Left renal pelvis (tissue), 4 donors: Measurements from ENCODE around the gene SFXN5. TPM values are rescaled to one million over a fixed set of nuclear protein-coding genes. Genes with fewer than 3 reads are reported as not detected.

Experiments
- DNase-seq, 4 donors: peaks; one replicate each; pipeline ENCODE4 v3.0.0-alpha.2; 2013; ENCODE audit warnings: low read depth in 4 of 4, low spot score in 3 of 4
- polyA plus RNA-seq, 4 donors: library from polyadenylated mRNA; unstranded; fragments of 120-200 nt; gene quantifications; one replicate each; pipeline ENCODE4 v1.2.1, GENCODE V29; 2013; ENCODE audit not compliant: insufficient read length in 4 of 4

Gene SFXN5
- polyA plus RNA-seq, 4 donors: 8.6 to 32.0 (median 23.4) TPM

DNA sequence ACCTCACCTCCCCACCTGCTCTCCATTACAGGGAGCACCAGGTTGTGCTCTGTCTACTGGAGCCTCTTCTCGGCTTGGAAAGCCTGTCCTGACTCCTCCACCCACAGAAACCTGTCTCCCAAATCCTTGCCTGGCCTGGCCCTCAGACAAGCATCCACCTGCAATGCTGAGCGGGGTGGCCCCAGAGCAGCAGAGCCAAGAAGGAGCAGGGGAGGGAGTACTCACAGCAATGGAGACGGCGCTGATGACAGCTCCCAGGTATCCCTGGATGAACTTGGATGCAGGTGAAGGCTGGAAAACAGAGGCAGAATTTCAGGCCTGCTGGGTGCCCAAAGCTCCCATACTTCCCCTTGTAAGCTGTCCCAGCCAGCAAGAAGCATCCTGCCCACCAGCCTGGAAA lies 72.8 kb downstream of the SFXN5 start:
- DNase-seq: no peak

DNA sequence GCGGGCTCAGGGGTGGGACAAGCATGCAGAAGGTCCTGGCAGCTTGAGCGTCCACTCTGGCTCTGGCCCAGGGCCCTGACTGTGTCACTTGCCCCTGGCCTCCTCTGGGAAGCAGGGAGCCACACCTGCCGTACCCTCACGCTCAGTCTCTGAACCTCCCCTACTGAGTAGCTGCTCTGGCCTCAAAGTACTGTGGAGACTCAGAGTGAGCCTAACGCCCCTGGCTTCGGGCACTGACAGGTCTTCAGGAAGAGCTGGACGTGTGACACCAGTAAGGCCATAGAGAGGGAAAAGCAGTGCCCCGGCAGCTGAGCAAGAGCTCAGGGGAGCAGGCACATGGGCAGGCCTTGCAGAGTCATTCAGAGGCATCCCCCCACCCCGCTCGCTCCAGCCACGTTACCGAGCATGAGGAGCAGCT lies 73.3 kb downstream of the SFXN5 start:
- no peak for DNase-seq

DNA sequence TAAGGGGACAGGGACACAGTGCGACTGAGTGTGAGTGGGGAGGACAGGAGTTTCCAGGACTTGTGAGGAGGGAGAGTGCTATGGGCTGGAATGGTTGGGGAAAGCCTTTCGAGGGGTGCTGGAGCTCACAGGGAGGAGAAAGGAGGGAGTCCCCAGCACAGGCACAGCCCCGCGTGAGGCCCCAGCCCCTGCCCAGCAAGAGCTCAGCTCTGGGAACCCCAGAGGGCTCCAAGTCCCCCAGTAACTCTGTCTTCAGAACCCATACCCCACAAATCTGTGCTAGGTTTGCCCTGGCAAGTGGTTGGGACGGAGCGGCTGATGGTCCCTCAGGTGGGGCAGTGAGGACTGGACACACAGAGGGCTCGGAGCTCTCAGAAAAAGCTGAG lies 75.4 kb downstream of the SFXN5 start:
- DNase-seq: no peak

DNA sequence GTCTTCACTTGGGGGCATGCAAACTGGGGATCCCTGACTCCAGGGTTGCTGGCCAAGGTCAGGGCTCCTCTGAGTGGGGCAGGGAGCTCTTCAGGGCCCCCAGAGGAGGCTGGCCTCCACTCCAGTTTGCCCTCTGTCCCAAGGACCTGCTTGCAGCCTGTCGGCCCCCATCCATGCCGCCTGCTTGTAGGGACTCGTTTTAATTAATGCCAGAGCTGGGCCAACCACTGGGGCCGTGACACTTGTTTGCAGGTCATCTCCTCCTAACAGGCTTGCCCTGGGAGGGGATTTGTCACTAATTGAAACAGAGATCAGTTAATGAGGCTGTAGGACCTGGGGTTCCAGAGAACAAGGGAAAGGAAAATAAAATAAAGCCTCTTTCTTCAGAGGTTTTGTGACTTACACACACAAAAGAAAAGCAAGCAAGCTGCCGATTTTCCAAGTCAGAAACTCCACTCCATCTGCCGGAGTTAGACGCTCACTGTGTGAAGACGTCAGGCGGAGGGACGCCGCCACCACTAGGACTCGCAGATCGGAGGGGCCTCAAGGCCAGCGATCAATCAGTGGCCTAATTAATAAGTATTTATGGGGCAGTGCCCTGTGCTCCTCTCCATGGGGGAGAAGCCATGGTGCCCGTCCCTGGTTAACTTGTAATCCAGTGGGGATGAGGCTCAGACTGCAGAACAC lies 75.9 kb downstream of the SFXN5 start:
- no peak for DNase-seq

DNA sequence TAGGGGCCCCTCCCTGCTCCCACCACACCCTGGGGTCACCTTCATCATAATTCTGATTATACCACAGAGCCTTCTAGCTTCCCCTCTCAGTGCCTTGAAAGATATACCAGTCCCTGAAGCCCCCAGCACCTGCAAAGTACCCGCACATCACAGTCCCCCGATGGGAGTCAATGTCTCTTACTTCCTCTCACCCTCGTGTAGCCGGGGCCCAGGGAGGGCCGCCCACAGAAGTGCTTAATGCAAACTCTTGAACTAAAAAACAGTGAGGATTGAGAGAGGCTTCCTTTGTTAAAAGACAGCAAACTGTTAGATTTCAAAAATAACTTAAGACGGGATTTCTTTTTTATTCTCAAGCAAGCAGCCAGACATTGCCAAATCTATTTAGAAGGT lies 76.5 kb downstream of the SFXN5 start:
- no peak for DNase-seq

DNA sequence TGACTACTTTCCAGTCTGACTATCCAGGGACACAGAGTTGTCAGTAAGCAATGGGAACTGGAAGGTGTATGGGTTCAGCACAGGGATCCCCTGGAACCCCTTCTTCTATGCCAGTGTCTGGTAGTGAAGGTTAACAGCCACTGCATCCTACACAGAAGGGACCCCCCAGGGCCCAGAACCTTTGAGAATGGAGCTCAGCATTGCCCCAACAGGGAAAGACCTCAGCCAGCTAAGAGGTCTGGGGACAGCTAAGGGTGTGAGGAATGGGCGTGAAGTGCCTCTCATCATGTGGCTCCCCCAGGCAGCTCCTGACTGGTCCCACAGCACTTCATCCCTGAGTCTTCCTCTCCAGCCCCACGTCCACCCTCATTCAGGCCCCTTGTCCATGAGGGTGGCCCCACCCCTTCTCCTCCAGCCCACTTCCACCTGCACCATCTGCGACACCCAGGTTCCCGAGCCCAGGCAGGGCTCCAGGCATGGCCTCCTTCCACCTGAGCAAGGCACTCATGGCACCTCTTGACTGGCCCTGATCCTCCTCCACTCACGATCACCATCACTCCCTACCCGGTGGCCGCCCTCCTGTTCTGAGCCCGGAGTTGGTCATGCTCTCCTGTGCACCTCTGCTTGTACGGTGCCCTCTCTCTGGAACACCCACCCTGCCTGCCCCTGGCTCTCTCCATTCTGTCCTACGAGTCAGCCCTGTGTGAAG lies 77.1 kb downstream of the SFXN5 start:
- DNase-seq: no peak

DNA sequence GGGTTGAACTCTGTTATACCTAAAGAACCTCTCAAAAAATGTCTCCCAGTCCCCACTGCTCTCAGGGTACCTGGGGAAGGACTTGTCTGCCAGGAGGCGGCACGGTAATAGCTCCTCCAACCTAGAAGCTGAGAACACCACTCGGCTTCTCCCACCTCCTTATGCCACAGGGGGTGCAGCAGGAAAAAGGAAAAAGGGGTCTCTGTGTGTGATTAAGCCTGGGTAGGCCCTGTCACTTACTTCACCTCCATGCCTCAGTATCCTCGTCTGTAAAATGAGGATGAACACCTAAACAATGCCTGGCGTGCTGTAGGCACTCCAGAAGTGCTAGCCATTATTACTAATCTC lies 77.6 kb downstream of the SFXN5 start:
- DNase-seq: no peak

DNA sequence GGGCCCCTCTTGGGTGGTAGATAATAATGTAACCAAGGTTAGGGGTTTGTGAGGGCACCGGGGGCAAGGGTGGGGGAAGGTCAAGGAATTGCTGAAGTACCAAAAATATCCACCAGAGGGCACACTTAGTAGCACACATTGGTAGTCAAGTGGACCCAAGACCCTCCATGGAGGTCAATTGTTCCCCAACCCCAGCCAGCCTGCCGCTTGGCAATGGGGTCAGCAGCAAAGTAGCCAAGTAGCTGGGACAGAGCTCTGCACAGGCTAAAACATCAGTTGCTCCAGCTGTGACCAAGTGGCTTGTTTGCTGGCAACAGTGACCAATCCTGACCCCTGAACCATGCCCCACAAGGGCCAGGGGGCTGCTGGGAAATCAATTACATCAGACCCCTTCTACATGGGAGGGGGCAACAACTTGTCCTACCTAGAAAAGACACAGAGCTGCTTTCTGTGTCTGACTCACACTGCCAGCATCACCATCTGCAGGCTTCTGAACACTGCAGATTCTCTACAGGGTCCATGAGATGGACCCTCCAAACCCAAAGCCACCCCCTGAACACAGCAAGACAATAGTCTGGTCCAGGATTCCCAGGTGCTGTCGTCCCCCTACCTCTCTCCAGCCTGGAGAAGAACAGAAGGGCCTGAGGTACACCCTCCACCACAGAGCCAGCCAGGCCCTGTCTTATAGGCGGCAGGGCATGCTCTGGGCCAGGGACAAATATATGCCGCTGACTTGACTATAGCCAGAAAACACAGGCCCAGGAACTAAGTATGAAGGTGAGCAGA lies 78.2 kb downstream of the SFXN5 start:
- no peak for DNase-seq

DNA sequence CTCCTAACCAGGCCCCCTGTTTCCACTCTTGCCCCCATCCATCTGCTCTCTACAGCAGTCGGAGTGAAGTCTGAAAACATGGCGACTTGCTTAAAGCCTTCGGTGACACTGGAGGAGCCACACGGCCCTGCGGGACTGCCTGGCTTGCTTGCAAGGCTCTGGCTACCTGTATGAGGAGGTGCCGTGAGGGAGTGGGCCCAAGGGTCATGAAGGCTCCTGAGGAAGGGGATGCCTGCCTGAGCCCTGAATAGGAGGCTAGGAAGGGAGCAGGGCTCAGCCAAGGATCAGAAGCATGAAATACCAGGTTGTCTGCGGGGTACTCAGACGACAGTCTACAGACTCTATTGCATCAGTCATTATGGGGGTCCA lies 78.8 kb downstream of the SFXN5 start:
- no peak for DNase-seq

DNA sequence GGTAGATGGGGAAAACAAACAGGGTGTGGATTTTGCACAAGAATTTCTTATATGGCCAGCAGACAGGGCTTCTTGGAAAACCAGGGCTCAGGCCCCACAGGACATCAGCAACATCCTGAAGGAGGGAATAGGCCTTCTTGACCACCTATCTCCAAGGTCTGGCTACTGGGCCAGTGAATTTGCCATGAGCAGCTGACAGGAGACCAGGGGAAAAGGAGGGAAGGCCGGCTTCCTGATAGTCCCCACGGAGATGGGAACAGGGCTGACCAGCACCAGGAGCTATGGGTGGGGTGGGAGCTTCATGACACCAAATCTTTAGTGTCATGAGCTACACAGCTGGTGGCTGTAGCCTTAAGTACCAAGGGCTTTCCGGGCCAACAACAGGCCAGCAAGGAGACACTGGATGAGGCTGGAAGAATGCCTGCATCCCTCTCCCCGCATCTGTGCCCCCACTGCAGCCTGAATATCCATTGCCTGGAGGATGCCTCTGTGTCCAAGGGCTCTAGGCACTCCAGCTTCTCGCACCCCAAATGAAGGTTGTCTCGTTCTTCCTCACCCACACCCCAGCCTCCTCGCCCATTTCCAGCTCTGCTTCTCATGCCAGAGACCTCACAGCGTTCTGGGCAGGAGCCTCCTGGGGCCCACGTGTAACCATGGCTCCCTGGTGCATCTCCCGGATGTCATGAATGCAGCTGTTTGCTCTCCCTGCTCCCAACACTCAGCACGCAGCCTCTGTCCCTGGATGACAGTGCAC lies 79.4 kb downstream of the SFXN5 start:
- DNase-seq: no peak

DNA sequence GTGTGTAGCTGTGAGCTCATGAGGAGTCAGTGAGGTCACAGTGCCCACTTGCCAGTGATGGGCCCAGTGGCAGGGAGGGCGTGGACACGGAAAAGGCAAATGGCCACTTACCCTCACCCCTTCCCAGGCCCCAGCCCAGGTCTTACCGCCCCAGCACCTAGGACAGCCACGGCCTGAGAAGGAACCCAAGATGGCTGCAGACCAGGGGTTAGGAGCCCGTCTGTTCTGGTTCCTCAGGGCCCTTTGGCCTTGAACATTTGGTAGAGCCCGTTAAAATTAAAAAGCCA lies 80.1 kb downstream of the SFXN5 start:
- DNase-seq: no peak

DNA sequence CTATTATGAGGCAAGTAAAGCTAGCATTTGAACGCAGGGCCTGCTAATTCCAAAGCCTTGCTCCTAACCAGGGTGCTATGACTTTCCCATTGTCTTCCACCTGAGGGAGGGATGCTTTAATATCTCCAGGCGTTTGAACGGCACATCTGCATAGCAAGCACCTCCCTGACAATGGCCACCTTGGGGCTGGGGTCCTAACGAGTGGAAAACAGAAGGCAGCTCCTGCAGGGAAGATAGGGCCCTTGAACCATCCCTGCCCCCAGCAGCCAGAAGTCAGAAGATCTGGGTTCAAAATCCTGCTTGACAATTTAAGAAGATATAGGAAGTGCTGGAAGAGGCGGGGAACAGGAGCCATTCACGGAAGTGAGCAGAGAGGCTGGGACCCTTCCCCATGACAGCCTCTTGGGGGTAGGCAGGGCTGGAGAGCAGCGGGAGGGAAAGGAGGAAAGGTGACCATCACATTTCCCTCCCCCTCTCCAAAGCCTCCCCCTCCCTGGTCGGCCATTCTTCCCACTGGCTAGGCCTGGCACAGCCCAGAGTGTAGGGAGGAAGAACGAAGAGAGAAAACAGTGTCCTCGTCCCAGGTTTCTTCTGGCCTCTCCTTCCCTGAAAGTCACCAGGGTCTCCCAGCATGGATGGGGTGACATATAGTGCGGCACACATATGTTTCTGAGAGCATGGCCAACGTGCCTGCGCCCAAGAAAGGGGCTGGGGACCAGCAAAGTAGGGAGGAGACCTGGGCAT lies 80.6 kb downstream of the SFXN5 start:
- DNase-seq: no peak

DNA sequence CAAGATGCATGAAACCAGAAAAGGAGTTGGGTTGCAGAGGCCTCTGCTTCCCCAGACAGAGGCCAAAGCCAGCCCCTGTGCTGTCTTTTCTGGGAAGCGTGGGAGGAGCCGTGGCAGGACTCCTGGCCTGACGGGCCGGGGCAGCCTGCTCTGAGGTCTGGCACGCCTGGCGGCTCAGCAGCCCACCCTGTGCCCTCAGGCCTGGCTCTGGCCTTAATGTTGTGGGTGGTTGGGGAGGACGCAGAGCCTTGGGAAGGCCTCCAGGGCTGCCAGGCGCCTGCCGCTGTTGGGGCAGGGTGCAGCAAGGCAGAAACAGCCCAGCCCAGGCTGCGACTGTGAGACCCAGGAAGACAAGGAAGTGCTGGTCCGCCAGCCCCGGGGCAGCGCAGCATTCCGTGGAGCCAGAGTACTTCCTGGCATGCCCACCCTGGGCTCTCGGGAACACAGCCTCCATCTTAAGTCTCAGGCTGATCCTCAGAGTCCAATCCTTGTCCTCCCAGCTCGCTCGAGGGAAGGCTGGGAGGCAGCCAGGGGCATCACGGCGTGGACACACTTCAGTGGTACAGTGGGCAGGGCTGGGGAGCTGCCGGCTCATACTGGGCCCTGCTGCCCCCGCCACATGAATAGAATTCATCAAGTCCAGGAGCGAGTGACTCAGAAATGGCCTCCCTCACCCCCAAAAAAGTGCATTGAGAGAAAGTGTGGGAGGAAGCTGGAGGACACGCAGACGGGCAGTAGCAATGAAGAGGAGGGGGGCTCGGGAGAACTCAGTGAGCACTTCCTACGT lies 81.5 kb downstream of the SFXN5 start:
- DNase-seq: no peak

DNA sequence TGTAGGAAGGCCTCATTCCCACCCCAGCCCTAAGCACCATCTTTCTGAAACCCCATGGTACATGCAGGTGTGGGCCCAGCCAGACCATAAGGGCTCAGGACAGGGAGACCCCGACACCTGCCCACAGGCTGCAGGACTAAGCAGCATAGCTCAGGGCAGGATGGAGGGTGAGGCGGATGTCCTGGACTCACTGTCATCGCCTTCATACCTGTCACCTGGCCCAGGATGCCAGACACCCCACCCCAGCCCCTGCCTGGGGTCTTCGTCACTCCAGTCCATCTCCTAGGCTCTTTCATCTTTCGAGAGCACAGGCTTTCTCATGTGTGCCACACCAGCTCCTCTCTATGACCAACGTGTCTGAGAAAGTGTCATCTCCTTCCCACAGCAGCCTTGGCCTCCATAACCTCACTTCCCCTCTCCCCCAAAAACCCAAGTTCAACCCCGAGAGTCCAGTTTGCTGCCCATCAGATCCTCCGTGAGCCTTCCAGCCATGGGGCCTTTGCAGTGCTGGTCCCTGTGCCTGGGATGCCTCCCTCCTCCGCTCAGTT lies 82.7 kb downstream of the SFXN5 start:
- DNase-seq: no peak

DNA sequence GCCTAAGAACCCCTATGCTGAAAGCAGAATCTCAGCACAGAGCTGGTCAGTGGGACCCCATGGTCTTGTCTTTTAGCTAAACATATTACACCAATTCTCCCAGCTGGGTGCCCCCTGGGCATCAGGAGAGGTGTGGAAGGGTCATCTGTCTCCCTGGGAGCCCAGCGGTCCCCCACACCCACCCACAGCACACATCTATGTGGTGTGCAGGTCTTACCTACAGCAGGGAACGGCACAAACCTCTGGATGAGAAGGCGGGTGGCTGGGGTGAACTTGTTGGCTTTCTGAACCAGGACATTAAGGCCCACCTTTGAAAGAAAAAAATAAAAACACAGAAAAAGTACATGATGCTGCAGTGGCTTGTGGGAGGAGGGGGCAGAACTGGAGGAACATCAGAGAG lies 83.5 kb downstream of the SFXN5 start:
- DNase-seq: no peak

DNA sequence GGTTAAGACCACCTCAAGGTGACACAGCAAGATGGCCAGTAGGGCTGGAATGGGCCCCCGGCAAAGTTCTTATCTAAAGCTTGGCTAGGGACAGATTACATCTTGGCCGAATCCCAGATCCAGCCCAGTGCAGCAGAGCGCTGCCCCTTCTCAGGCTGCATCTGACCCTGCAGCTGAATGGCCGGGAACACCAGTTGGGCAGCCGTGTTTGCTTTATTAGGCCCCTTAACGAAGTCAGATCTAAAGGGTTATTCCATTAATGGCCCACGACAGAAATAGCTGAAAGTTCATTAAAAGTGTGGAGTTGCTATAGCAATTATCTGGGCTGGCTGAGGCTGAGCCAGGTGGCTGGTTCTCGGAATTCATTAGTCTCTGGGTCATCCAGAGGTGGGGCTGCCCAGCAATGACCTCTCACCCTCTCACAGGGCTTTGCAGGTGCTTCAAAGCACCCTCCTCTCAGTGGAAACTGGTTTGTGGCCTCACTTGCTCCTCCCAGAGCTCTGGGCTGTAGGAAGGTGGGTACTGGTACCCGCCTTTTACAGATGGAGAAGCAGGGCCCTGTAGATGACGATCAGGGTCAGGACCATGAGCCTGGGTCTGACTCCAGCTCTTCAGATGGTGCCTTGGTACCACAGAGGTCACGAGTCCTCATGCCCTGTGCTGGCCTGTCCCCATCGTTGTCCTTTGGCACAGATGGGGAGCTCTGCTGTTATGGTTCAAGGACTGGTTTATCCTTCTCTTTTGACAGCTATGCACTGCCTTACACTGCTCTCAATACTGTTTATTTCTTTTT lies 85.4 kb downstream of the SFXN5 start:
- no peak for DNase-seq

DNA sequence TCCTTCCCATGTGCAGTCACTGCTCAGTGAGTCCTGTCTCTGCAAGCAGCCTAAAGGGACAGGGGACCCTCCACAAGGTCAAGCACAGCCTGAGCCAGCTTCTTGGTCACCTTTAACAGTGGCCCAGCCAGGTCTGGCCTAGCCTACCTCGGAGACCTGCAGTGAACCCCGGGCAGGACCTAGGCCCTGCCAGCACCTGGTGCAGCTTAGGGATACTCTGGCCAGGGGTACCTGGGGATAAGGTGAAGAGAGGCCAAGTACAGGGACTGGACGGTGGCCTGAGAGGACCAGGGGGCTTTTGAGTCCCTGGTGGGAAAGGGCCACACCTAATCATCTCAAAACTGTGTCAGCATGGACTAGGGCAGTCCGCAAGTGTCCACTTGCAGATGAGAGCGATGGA lies 86.4 kb downstream of the SFXN5 start:
- no peak for DNase-seq

DNA sequence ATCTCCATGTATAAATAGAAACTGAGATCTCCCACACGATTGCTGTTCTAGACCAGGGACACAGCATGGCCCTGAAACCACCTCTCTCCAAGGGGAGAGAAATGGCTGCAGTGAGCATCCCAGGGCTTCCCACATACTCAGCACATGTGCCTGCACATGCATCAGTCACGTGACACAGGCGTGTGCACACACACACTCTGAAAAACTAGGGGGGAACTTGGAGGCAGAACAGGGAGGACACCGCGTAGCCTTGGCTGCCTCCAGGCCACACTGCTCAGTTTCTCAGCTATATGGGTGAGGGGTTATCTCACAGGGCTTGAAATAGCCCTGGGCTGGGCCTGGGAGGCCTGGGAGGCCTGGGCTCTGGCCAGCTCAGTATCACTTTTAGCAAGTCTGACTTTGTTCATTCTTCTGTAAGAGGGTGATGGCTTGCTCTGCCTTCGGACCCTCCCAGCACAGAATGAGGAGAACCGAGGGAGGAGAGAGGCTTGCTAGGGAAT lies 87.3 kb downstream of the SFXN5 start:
- no peak for DNase-seq
